Measurements from ENCODE around the gene IYD. TPM values are rescaled to one million over a fixed set of nuclear protein-coding genes. Genes with fewer than 3 reads are reported as not detected.

The IYD gene
- total RNA-seq = under 0.01 TPM in 1 of 2 replicates, not detected in the other

GRCh38 chr6:150368762-150369161 lies at the start of gene IYD:
Gene IYD, plus strand, starts transcription at chr6:150369012. Its CDS starts 20 bp downstream, at chr6:150369032.

Other genes starting within 250 kb of the IYD start
- gene PPP1R14C, start 226.0 kb upstream of the IYD start, total RNA-seq = not detected in 2 replicates
- gene PLEKHG1, start 230.9 kb downstream of the IYD start, total RNA-seq = 19.5 and 26.4 TPM in 2 replicates

Data from dermis lymphatic vessel endothelial cell (primary cell).